Activated naive CD4-positive, alpha-beta T cell treated with anti-CD3 and anti-CD28 coated beads, Interleukin-2, amount 10 ng/mL, durations not matched to agents 7 days and 5 days (primary cell): ENCODE results near the gene RPA1.
A peak's percentile ranks its signal among the peaks of the same experiment; 100 is the strongest.
"Not testable (repeated sequence)": the region's sequence is repeated elsewhere in the genome, so short reads cannot be mapped to it uniquely, and the experiment has no call there.

Source experiments
- CTCF ChIA-PET: fragments of 350-600 bp; sonication (Branson Sonifier 250); formaldehyde crosslinking; loops from one replicate; lab custom pipeline; 2021; ENCODE audit warnings: antibody characterized with exemption; lab: Charles Lee
- DNase-seq: peaks from one replicate; pipeline ENCODE4 v3.0.0-alpha.2; 2020
- H3K27ac Mint-ChIP-seq: one replicate; pipeline ENCODE4 v1.8.0; 2021; ENCODE audit warnings: mild to moderate bottlenecking, moderate library complexity, mixed read lengths
- H3K27me3 Mint-ChIP-seq: one replicate; pipeline ENCODE4 v1.8.0; 2021; ENCODE audit warnings: mild to moderate bottlenecking, mixed read lengths
- H3K36me3 Mint-ChIP-seq: one replicate; pipeline ENCODE4 v1.8.0; 2021; ENCODE audit warnings: mixed read lengths
- H3K4me1 Mint-ChIP-seq: one replicate; pipeline ENCODE4 v1.8.0; 2021; ENCODE audit warnings: mixed read lengths
- H3K4me3 Mint-ChIP-seq: one replicate; pipeline ENCODE4 v1.8.0; 2021; ENCODE audit warnings: mild to moderate bottlenecking, moderate library complexity, mixed read lengths
- H3K9me3 Mint-ChIP-seq: one replicate; pipeline ENCODE4 v1.8.0; 2021; ENCODE audit warnings: mixed read lengths

The RPA1 gene

GRCh38 chr17:1843947-1844346 is 14.1 kb downstream of the RPA1 start:
- no peak for DNase-seq
- CTCF ChIA-PET = no interaction called here
- peaks cover 46% of the 10 kb centered on the region for H3K36me3 Mint-ChIP-seq

GRCh38 chr17:1847191-1847590 is 17.4 kb downstream of the RPA1 start:
- CTCF ChIA-PET = no interaction called here

More at GRCh38 chr17:1843947-1844346, 14.1 kb downstream of the RPA1 start:
- Mint-ChIP-seq H3K4me3 (no peak overlapping the region), H3K4me1 (peaks cover 4% of the 10 kb centered on the region), H3K27ac (no peak overlapping the region), H3K27me3 (no peaks in the 10 kb centered on the region), H3K9me3 (no peaks in the 10 kb centered on the region)

GRCh38 chr17:1852327-1852726 is 22.5 kb downstream of the RPA1 start:
- Mint-ChIP-seq H3K36me3 (peaks cover 49% of the 10 kb centered on the region), H3K4me1 (no peaks in the 10 kb centered on the region), H3K4me3 (no peak overlapping the region), H3K27me3 (no peaks in the 10 kb centered on the region), H3K9me3 (no peaks in the 10 kb centered on the region), H3K27ac (no peak overlapping the region)
- CTCF ChIA-PET = no interaction called here
- DNase-seq = no peak

More at GRCh38 chr17:1847191-1847590, 17.4 kb downstream of the RPA1 start:
- Mint-ChIP-seq H3K27me3 (no peaks in the 10 kb centered on the region), H3K27ac (peak overlapping the region; percentile 58), H3K4me3 (no peak overlapping the region), H3K36me3 (peaks cover 55% of the 10 kb centered on the region), H3K9me3 (no peaks in the 10 kb centered on the region), H3K4me1 (no peaks in the 10 kb centered on the region)
- no peak for DNase-seq

GRCh38 chr17:1853698-1854097 is 23.9 kb downstream of the RPA1 start:
- Mint-ChIP-seq H3K36me3 (peaks cover 47% of the 10 kb centered on the region), H3K27ac (no peak overlapping the region)

GRCh38 chr17:1856462-1856861 is 26.7 kb downstream of the RPA1 start:
- DNase-seq, H3K9me3 Mint-ChIP-seq, H3K27me3 Mint-ChIP-seq, H3K27ac Mint-ChIP-seq, H3K4me1 Mint-ChIP-seq, H3K4me3 Mint-ChIP-seq: not testable (repeated sequence)
- H3K36me3 Mint-ChIP-seq = peaks cover 56% of the 10 kb centered on the region
- CTCF ChIA-PET = interaction anchor here (1.3 kb wide), 1 partner anchor 9 kb away, joined by 4 read pairs; no protein-coding TSS in a partner anchor

More at GRCh38 chr17:1853698-1854097, 23.9 kb downstream of the RPA1 start:
- CTCF ChIA-PET = no interaction called here
- no peak for DNase-seq
- Mint-ChIP-seq H3K27me3 (no peaks in the 10 kb centered on the region), H3K4me1 (no peaks in the 10 kb centered on the region), H3K4me3 (no peak overlapping the region), H3K9me3 (no peaks in the 10 kb centered on the region)

GRCh38 chr17:1860978-1861377 is 31.2 kb downstream of the RPA1 start:
- no peak overlapping the region for H3K4me3 Mint-ChIP-seq
- DNase-seq = no peak
- no peaks in the 10 kb centered on the region for H3K27me3 Mint-ChIP-seq
- H3K4me1 Mint-ChIP-seq = peaks cover 6% of the 10 kb centered on the region
- H3K27ac Mint-ChIP-seq = no peak overlapping the region
- CTCF ChIA-PET = interaction anchor here (2.3 kb wide), 1 partner anchor 139 kb away, joined by 7 read pairs; no protein-coding TSS in a partner anchor
- H3K36me3 Mint-ChIP-seq = peaks cover 33% of the 10 kb centered on the region
- no peaks in the 10 kb centered on the region for H3K9me3 Mint-ChIP-seq

- H3K9me3 Mint-ChIP-seq = no peaks in the 10 kb centered on the region
- CTCF ChIA-PET = interaction anchor here (2.3 kb wide), 1 partner anchor 140 kb away, joined by 7 read pairs; no protein-coding TSS in a partner anchor
These were observed 31.7 kb downstream of the RPA1 start for GRCh38 chr17:1861391-1862010.

GRCh38 chr17:1865252-1866037 is 35.6 kb downstream of the RPA1 start:
- CTCF ChIA-PET = interaction anchor here (0.7 to 3.3 kb wide), 12 partner anchors 9 to 224 kb away, joined by 3 to 23 read pairs (median 4); no protein-coding TSS in a partner anchor
- DNase-seq = peak; percentile 70
- Mint-ChIP-seq H3K36me3 (peaks cover 46% of the 10 kb centered on the region), H3K4me3 (no peak overlapping the region), H3K4me1 (peaks cover 38% of the 10 kb centered on the region), H3K27ac (no peak overlapping the region), H3K27me3 (no peaks in the 10 kb centered on the region), H3K9me3 (no peaks in the 10 kb centered on the region)

More at GRCh38 chr17:1861391-1862010, 31.7 kb downstream of the RPA1 start:
- no peak for DNase-seq
- Mint-ChIP-seq H3K27ac (no peak overlapping the region), H3K4me3 (no peak overlapping the region), H3K27me3 (no peaks in the 10 kb centered on the region), H3K36me3 (peaks cover 33% of the 10 kb centered on the region), H3K4me1 (peaks cover 6% of the 10 kb centered on the region)

- no peaks in the 10 kb centered on the region for H3K9me3 Mint-ChIP-seq
- H3K36me3 Mint-ChIP-seq = peaks cover 41% of the 10 kb centered on the region
- no peaks in the 10 kb centered on the region for H3K27me3 Mint-ChIP-seq
- peaks cover 57% of the 10 kb centered on the region for H3K4me1 Mint-ChIP-seq
- CTCF ChIA-PET = interaction anchor here (2.0 kb wide), 1 partner anchor 146 kb away, joined by 9 read pairs; no protein-coding TSS in a partner anchor
- DNase-seq = no peak
- no peak overlapping the region for H3K4me3 Mint-ChIP-seq
- no peak overlapping the region for H3K27ac Mint-ChIP-seq
These were observed 37.5 kb downstream of the RPA1 start for GRCh38 chr17:1867307-1867706.

GRCh38 chr17:1868090-1868489 is 38.3 kb downstream of the RPA1 start:
- Mint-ChIP-seq H3K4me1 (peaks cover 65% of the 10 kb centered on the region), H3K27ac (no peak overlapping the region)
- no peak for DNase-seq

GRCh38 chr17:1870592-1870991 is 40.8 kb downstream of the RPA1 start:
- H3K4me1 Mint-ChIP-seq = peaks cover 83% of the 10 kb centered on the region
- CTCF ChIA-PET = interaction anchor here (1.0 to 2.1 kb wide), 4 partner anchors 11 to 149 kb away, joined by 3 to 6 read pairs (median 4); no protein-coding TSS in a partner anchor
- DNase-seq = peak; percentile 34
- H3K36me3 Mint-ChIP-seq = peaks cover 65% of the 10 kb centered on the region
- H3K9me3 Mint-ChIP-seq = no peaks in the 10 kb centered on the region
- no peaks in the 10 kb centered on the region for H3K27me3 Mint-ChIP-seq
- peak overlapping the region; percentile 95 for H3K27ac Mint-ChIP-seq
- H3K4me3 Mint-ChIP-seq = peak overlapping the region; percentile 65

More at GRCh38 chr17:1868090-1868489, 38.3 kb downstream of the RPA1 start:
- CTCF ChIA-PET = interaction anchor here (0.9 to 2.0 kb wide), 2 partner anchors 147 to 205 kb away, joined by 3 to 9 read pairs; no protein-coding TSS in a partner anchor
- H3K9me3 Mint-ChIP-seq = no peaks in the 10 kb centered on the region
- H3K36me3 Mint-ChIP-seq = peaks cover 47% of the 10 kb centered on the region
- H3K4me3 Mint-ChIP-seq = no peak overlapping the region
- no peaks in the 10 kb centered on the region for H3K27me3 Mint-ChIP-seq

- Mint-ChIP-seq H3K27ac (peak overlapping the region; percentile 95), H3K4me1 (peaks cover 86% of the 10 kb centered on the region), H3K9me3 (no peaks in the 10 kb centered on the region), H3K36me3 (peaks cover 72% of the 10 kb centered on the region), H3K27me3 (no peaks in the 10 kb centered on the region), H3K4me3 (peak overlapping the region; percentile 65)
- DNase-seq = peak; percentile 60
- CTCF ChIA-PET = interaction anchor here (1.3 kb wide), 1 partner anchor 13 kb away, joined by 3 read pairs; no protein-coding TSS in a partner anchor
These were observed 42.0 kb downstream of the RPA1 start for GRCh38 chr17:1871756-1872155.

- Mint-ChIP-seq H3K9me3 (no peaks in the 10 kb centered on the region), H3K4me3 (peak overlapping the region; percentile 65), H3K27ac (peak overlapping the region; percentile 95), H3K27me3 (no peaks in the 10 kb centered on the region), H3K4me1 (peaks cover 88% of the 10 kb centered on the region), H3K36me3 (peaks cover 72% of the 10 kb centered on the region)
- DNase-seq = peak; percentile 27
- CTCF ChIA-PET = interaction anchor here (1.3 kb wide), 1 partner anchor 12 kb away, joined by 3 read pairs; no protein-coding TSS in a partner anchor
These were observed 42.4 kb downstream of the RPA1 start for GRCh38 chr17:1872254-1872653.

GRCh38 chr17:1872976-1873375 is 43.2 kb downstream of the RPA1 start:
- H3K9me3 Mint-ChIP-seq = no peaks in the 10 kb centered on the region
- peaks cover 87% of the 10 kb centered on the region for H3K4me1 Mint-ChIP-seq
- peaks cover 71% of the 10 kb centered on the region for H3K36me3 Mint-ChIP-seq
- CTCF ChIA-PET = no interaction called here
- no peak for DNase-seq
- H3K4me3 Mint-ChIP-seq = peak overlapping the region; percentile 68
- H3K27ac Mint-ChIP-seq = peak overlapping the region; percentile 95
- H3K27me3 Mint-ChIP-seq = no peaks in the 10 kb centered on the region
